B cell (primary cell): ENCODE data around the gene SPATA2.
"Not testable (repeated sequence)": the region's sequence is repeated elsewhere in the genome, so short reads cannot be mapped to it uniquely, and the experiment has no call there.

Experiments
- CTCF ChIP-seq: fragments of 200-600 bp; IDR thresholded peaks from one replicate; pipeline ENCODE4 v1.8.0; 2022; ENCODE audit warnings: antibody characterized with exemption, mild to moderate bottlenecking
- EZH2 ChIP-seq: IDR thresholded peaks from 2 replicates; pipeline ENCODE4 v1.6.1; 2012; ENCODE audit warnings: borderline replicate concordance, low read depth, mild to moderate bottlenecking, moderate library complexity, low read length; ENCODE audit not compliant: insufficient read depth, poor library complexity, severe bottlenecking

GRCh38 chr20:49861232-49861631, 54.1 kb downstream of the SPATA2 start:
- not testable (repeated sequence) for TF ChIP-seq CTCF, EZH2
